ENCODE data around the gene PRPF19.

Gene PRPF19

DNA sequence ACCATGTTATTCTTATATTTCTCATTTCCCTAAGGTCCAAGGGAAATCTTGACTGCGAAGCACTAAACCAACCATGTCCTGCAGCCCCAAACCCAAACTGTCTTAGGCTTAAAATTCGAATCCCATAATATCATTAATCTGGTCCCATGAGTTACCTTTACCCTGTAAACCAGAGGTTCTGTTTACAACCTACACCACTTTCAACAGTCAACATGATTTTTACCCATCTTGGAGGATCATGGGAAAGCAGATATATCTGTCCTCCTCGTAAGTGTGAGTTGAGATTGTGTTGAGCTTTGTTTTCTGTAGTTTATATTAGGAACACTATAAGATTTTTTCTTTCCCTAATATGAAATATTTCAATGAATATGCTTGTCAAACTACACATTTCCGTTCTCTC lies 6.4 kb downstream of the PRPF19 start:
- ATAC-seq (ENCODE audit: insufficient read depth, low read depth) = no peak; the same call in 2 of the 3 replicates
- Histone ChIP-seq H3K4me1 (ENCODE audit: insufficient read depth, low read length) (peaks cover 21% of the 10 kb centered on the region), H3K9ac (ENCODE audit: low read depth, low read length) (no peak overlapping the region), H3K4me3 (ENCODE audit: low read depth in 1 of 2, low read length in 2 of 2) (no peak overlapping the region), H3K79me2 (ENCODE audit: insufficient read depth, low read length) (peaks cover 30% of the 10 kb centered on the region), H3K27ac (ENCODE audit: low read length) (no peak overlapping the region), H3K27me3 (ENCODE audit: insufficient read depth, low read length, poor library complexity) (no peaks in the 10 kb centered on the region), H3K9me3 (ENCODE audit: insufficient read depth, low read length, severe bottlenecking) (no peaks in the 10 kb centered on the region), H2AFZ (ENCODE audit: low read depth, low read length) (no peak overlapping the region), H3K4me2 (ENCODE audit: insufficient read depth, low read length) (no peak overlapping the region), H3K36me3 (ENCODE audit: insufficient read depth, low read length) (peaks cover 99% of the 10 kb centered on the region), H4K20me1 (ENCODE audit: insufficient read depth, low read length) (peaks cover 50% of the 10 kb centered on the region)
- no peak for DNase-seq
- TF ChIP-seq EZH2 (IDR thresholded peaks at IDR 0.05; ENCODE audit: borderline replicate concordance, low read depth, low read length, severe bottlenecking) (no peak), CTCF (IDR thresholded peaks at IDR 0.05; ENCODE audit: borderline replicate concordance, extremely low read depth, low read length, poor library complexity, severe bottlenecking) (no peak)

GRCh38 chr11:60899046-60899936 lies 7.1 kb downstream of the PRPF19 start:
- Histone ChIP-seq H3K36me3 (ENCODE audit: insufficient read depth, low read length) (peaks cover 100% of the 10 kb centered on the region), H2AFZ (ENCODE audit: low read depth, low read length) (no peak overlapping the region), H3K9ac (ENCODE audit: low read depth, low read length) (no peak overlapping the region), H3K9me3 (ENCODE audit: insufficient read depth, low read length, severe bottlenecking) (no peaks in the 10 kb centered on the region), H3K27ac (ENCODE audit: low read length) (peak overlapping the region; percentile 46; the same call in 1 of the 2 replicates), H3K27me3 (ENCODE audit: insufficient read depth, low read length, poor library complexity) (no peaks in the 10 kb centered on the region), H3K4me1 (ENCODE audit: insufficient read depth, low read length) (peaks cover 14% of the 10 kb centered on the region), H3K79me2 (ENCODE audit: insufficient read depth, low read length) (peaks cover 24% of the 10 kb centered on the region), H3K4me2 (ENCODE audit: insufficient read depth, low read length) (no peak overlapping the region), H4K20me1 (ENCODE audit: insufficient read depth, low read length) (peaks cover 43% of the 10 kb centered on the region), H3K4me3 (ENCODE audit: low read depth in 1 of 2, low read length in 2 of 2) (no peak overlapping the region)
- TF ChIP-seq CTCF (IDR thresholded peaks at IDR 0.05; ENCODE audit: borderline replicate concordance, extremely low read depth, low read length, poor library complexity, severe bottlenecking) (peak; percentile 99), EZH2 (IDR thresholded peaks at IDR 0.05; ENCODE audit: borderline replicate concordance, low read depth, low read length, severe bottlenecking) (no peak)
- ATAC-seq (ENCODE audit: insufficient read depth, low read depth) (peak; percentile 94), DNase-seq (peak; percentile 50)

- peaks cover 6% of the 10 kb centered on the region; the same call in 1 of the 2 replicates for H3K79me2 ChIP-seq (ENCODE audit: insufficient read depth, low read length)
- H3K4me2 ChIP-seq (ENCODE audit: insufficient read depth, low read length) = no peak overlapping the region
- ATAC-seq (ENCODE audit: insufficient read depth, low read depth) (no peak), DNase-seq (no peak)
- H3K9ac ChIP-seq (ENCODE audit: low read depth, low read length) = no peak overlapping the region
- no peak overlapping the region for H3K4me3 ChIP-seq (ENCODE audit: low read depth in 1 of 2, low read length in 2 of 2)
- no peak for TF ChIP-seq EZH2 (IDR thresholded peaks at IDR 0.05; ENCODE audit: borderline replicate concordance, low read depth, low read length, severe bottlenecking)
- no peak for TF ChIP-seq CTCF (IDR thresholded peaks at IDR 0.05; ENCODE audit: borderline replicate concordance, extremely low read depth, low read length, poor library complexity, severe bottlenecking)
- no peak overlapping the region for H2AFZ ChIP-seq (ENCODE audit: low read depth, low read length)
- H3K4me1 ChIP-seq (ENCODE audit: insufficient read depth, low read length) = no peaks in the 10 kb centered on the region
- peaks cover 94% of the 10 kb centered on the region for H3K36me3 ChIP-seq (ENCODE audit: insufficient read depth, low read length)
- peaks cover 29% of the 10 kb centered on the region; the same call in 1 of the 2 replicates for H4K20me1 ChIP-seq (ENCODE audit: insufficient read depth, low read length)
- H3K27ac ChIP-seq (ENCODE audit: low read length) = no peak overlapping the region
- no peaks in the 10 kb centered on the region for H3K9me3 ChIP-seq (ENCODE audit: insufficient read depth, low read length, severe bottlenecking)
- H3K27me3 ChIP-seq (ENCODE audit: insufficient read depth, low read length, poor library complexity) = no peaks in the 10 kb centered on the region
These were observed 8.9 kb downstream of the PRPF19 start for GRCh38 chr11:60897496-60897895.

Measured in DND-41 (cell line).